GM19372 (cell line): ENCODE measurements around the gene INCENP.
"Not testable (repeated sequence)": the region's sequence is repeated elsewhere in the genome, so short reads cannot be mapped to it uniquely, and the experiment has no call there.

Experiments
- ATAC-seq: cut with Tn5 transposase; IDR thresholded peaks from one replicate; pipeline ENCODE4 v1.9.1; 2021; ENCODE audit warnings: mild to moderate bottlenecking, low read depth, moderate library complexity; ENCODE audit not compliant: unreplicated experiment

The INCENP gene

GRCh38 chr11:62123669-62124185, at the start of gene INCENP:
INCENP (plus strand) TSS chr11:62124011; CDS start chr11:62128162, 4,151 bp downstream.
- peak; percentile 95 for ATAC-seq

DNA sequence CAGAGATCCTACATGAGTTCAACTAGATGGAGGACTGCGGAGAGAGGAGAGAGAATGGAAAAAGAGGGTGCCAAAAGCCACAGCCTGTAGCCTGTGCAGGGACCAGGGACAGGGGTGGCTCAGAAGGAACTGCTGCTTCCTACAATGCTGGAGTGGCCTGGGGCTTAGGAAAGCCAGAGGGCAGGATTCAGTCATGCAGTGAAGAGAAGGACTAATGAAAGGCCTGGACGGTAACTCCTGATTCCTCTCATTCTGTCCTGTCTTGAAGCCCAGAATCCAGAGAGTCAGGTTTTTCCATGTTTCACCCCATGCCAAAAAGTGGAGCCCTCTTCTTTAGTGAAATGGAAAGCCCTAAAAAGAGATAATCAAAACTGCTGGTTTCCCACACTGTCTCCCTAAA, 48.4 kb upstream of the INCENP start:
- ATAC-seq, result no peak

GRCh38 chr11:62077132-62077531, 46.7 kb upstream of the INCENP start:
- ATAC-seq, result no peak

GRCh38 chr11:62081378-62082291, 42.2 kb upstream of the INCENP start:
- no peak for ATAC-seq

DNA sequence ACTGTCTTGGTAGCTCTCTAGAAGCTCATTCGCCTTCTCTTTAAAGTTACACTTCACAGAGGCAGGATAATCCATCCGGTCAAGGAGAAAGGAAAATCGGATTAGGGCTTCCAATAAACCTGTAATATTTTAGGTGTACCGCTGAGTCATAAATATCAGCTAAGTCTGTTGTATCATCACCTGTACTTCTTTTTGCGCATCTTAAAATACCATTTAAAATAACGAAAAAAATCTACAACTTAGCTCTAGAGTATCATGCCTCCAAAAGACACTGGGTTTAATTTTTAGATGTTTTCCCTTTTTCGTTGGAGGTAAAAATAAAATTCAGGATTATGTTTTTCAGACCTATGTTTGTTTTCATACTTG, 41.5 kb upstream of the INCENP start:
- ATAC-seq, result no peak

GRCh38 chr11:62084801-62085200, 39.0 kb upstream of the INCENP start:
- not testable (repeated sequence) for ATAC-seq

GRCh38 chr11:62087694-62088093, 36.1 kb upstream of the INCENP start:
- ATAC-seq, result no peak

GRCh38 chr11:62088331-62088933, 35.4 kb upstream of the INCENP start:
- no peak for ATAC-seq

GRCh38 chr11:62103141-62103540, 20.7 kb upstream of the INCENP start:
- no peak for ATAC-seq

DNA sequence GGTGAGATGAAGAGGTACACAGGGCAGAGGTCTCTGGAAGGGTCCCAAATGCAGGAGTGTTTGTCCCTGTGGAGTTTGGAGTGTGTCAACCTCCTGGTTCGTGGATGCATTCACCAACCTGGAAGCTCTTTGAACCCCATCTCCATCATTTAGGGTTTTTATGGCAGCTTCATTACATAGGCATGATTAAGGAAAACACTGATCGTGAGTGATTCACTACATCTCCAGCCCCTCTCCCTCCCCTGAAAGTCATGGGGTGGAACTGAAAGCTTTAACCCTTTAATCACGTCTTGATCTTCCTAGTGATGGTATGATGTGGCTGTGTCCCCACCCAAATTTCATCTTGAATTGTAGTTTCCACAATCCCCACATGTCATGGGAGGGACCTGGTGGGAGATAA, 19.8 kb upstream of the INCENP start:
- ATAC-seq, result no peak

GRCh38 chr11:62104816-62105653, 18.8 kb upstream of the INCENP start:
- ATAC-seq, result no peak

- no peak for ATAC-seq
Measured at GRCh38 chr11:62105667-62106191, 18.1 kb upstream of the INCENP start.

GRCh38 chr11:62108017-62108750, 15.6 kb upstream of the INCENP start:
- ATAC-seq, result no peak

GRCh38 chr11:62108971-62109404, 14.8 kb upstream of the INCENP start:
- no peak for ATAC-seq

DNA sequence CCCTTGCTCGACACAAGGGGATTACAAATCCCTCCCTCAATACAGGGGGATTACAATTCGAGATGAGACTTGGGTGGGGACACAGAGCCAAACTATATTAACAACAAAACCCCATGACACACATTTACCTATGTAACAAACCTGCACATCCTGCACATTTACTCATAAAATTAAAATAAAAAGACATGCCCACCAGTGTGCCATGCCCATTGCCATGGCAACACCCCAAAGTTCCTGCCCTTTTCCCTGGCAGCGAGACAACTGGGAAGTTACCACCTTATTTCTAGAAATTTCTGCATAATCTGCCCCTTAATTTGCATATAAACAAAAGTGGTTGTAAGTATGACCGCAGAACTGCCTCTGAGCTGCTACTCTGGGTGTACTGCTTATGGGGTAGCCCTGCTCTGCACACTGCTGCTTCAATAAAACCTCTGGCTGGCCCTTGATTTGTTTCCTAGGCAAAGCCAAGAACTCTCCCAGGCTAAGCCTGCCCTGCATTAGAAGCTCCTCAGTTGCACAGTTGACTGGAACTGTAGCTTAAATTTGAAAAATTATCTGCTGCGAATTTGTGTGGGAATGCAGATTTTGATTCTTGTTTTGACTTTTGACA, 8.6 kb upstream of the INCENP start:
- no peak for ATAC-seq

GRCh38 chr11:62116451-62116850, 7.4 kb upstream of the INCENP start:
- no peak for ATAC-seq

DNA sequence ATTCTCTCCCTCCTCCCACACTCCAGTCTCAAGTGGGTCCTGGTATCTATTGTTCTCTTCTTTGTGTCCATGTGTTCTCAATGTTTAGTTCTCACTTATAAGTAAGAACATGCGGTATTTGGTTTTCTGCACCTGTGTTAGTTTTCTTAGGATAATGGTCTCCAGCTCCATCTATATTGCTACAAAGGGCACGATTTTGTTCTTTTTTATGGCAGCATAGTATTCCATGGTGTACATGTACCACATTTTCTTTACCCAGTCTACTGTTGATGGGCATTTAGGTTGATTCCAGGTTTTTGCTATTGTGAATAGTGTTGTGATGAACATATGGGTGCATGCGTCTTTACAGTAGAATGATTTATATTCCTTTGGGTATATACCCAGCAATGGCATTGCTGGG, 4.2 kb upstream of the INCENP start:
- no peak for ATAC-seq

- ATAC-seq, result no peak
Measured at GRCh38 chr11:62120001-62120400, 3.8 kb upstream of the INCENP start.

GRCh38 chr11:62120431-62120830, 3.4 kb upstream of the INCENP start:
- ATAC-seq, result no peak
